WTC11 (cell line): ENCODE measurements around the gene TMED3. TPM values are rescaled to one million over a fixed set of nuclear protein-coding genes. Genes with fewer than 3 reads are reported as not detected.

Experiments used
- ATAC-seq: fragments of 200-7000 bp; cut with Tn5 transposase; 2 replicates; pipeline ENCODE4 v1.10.0; 2021; ENCODE audit warnings: mild to moderate bottlenecking, moderate library complexity
- Bru-seq: library from RNA; stranded (reverse); fragments of 400-500 nt; gene quantifications from one replicate; lab custom pipeline; 2021; lab: Mats Ljungman, UMichigan
- CTCF ChIA-PET: fragments of 300-600 bp; sonication (Branson Sonifier 250); formaldehyde crosslinking; loops from one replicate; lab custom pipeline; 2021; ENCODE audit warnings: antibody characterized with exemption; lab: Charles Lee
- POLR2A ChIA-PET: fragments of 350-600 bp; sonication (Branson Sonifier 250); formaldehyde crosslinking; loops from one replicate; lab custom pipeline; 2021; ENCODE audit warnings: antibody characterized with exemption; lab: Charles Lee
- DNase-seq: peaks from one replicate; pipeline ENCODE4 v3.0.0; 2021; ENCODE audit warnings: low spot score
- H3K27ac Mint-ChIP-seq: 2 replicates; pipeline ENCODE4 v1.8.0; 2021; ENCODE audit warnings: mixed read lengths
- H3K27me3 Mint-ChIP-seq: 2 replicates; pipeline ENCODE4 v1.8.0; 2021; ENCODE audit warnings: low read depth, mild to moderate bottlenecking, moderate library complexity, mixed read lengths
- H3K36me3 Mint-ChIP-seq: 2 replicates; pipeline ENCODE4 v1.8.0; 2021; ENCODE audit warnings: mixed read lengths
- H3K4me1 Mint-ChIP-seq: 2 replicates; pipeline ENCODE4 v1.8.0; 2022; ENCODE audit warnings: mixed read lengths
- H3K4me3 Mint-ChIP-seq: 2 replicates; pipeline ENCODE4 v1.8.0; 2021; ENCODE audit warnings: mild to moderate bottlenecking, moderate library complexity, mixed read lengths
- H3K9me3 Mint-ChIP-seq: 2 replicates; pipeline ENCODE4 v1.8.0; 2021; ENCODE audit warnings: mixed read lengths
- ESRRA ChIP-seq: sonication (generic); formaldehyde crosslinking; IDR thresholded peaks from 2 replicates; pipeline ENCODE4 v1.8.1; 2022; ENCODE audit warnings: mild to moderate bottlenecking, missing genetic modification reagents, borderline replicate concordance
- ETV6 ChIP-seq: sonication (generic); formaldehyde crosslinking; IDR thresholded peaks from 2 replicates; pipeline ENCODE4 v1.8.1; 2022; ENCODE audit warnings: mild to moderate bottlenecking, missing genetic modification reagents
- FOXK1 ChIP-seq: sonication (generic); formaldehyde crosslinking; IDR thresholded peaks from 2 replicates; pipeline ENCODE4 v1.8.0; 2022; ENCODE audit warnings: mild to moderate bottlenecking, moderate library complexity, missing genetic modification reagents
- IRF2 ChIP-seq: sonication (generic); formaldehyde crosslinking; IDR thresholded peaks from 2 replicates; pipeline ENCODE4 v1.8.0; 2022; ENCODE audit warnings: low read depth, missing genetic modification reagents, borderline replicate concordance
- MYBL2 ChIP-seq: sonication (generic); formaldehyde crosslinking; IDR thresholded peaks from 2 replicates; pipeline ENCODE4 v1.8.1; 2023; ENCODE audit warnings: mild to moderate bottlenecking, moderate library complexity, missing genetic modification reagents
- NR1H2 ChIP-seq: sonication (generic); formaldehyde crosslinking; IDR thresholded peaks from 2 replicates; pipeline ENCODE4 v1.9.0; 2021; ENCODE audit warnings: mild to moderate bottlenecking, moderate library complexity, missing genetic modification reagents
- PRRX2 ChIP-seq: fragments of 250-450 bp; sonication (Bioruptor Pico); IDR thresholded peaks from 2 replicates; pipeline ENCODE4 v1.8.0; 2021; ENCODE audit warnings: mild to moderate bottlenecking
- RELA ChIP-seq: sonication (generic); formaldehyde crosslinking; IDR thresholded peaks from 2 replicates; pipeline ENCODE4 v1.8.1; 2022; ENCODE audit warnings: missing genetic modification reagents, mild to moderate bottlenecking, borderline replicate concordance
- SMAD3 ChIP-seq: sonication (generic); formaldehyde crosslinking; IDR thresholded peaks from 2 replicates; pipeline ENCODE4 v1.8.0; 2022; ENCODE audit warnings: missing genetic modification reagents, mild to moderate bottlenecking, borderline replicate concordance
- SOX15 ChIP-seq: fragments of 250-450 bp; sonication (Bioruptor Pico); IDR thresholded peaks from 2 replicates; pipeline ENCODE4 v1.9.0; 2021; ENCODE audit warnings: mild to moderate bottlenecking
- TEAD1 ChIP-seq: sonication (generic); formaldehyde crosslinking; IDR thresholded peaks from 2 replicates; pipeline ENCODE4 v1.8.0; 2022; ENCODE audit warnings: mild to moderate bottlenecking, missing genetic modification reagents
- TEAD4 ChIP-seq: sonication (generic); formaldehyde crosslinking; IDR thresholded peaks from 2 replicates; pipeline ENCODE4 v1.8.0; 2022; ENCODE audit warnings: mild to moderate bottlenecking, missing genetic modification reagents
- ZNF219 ChIP-seq: sonication (generic); formaldehyde crosslinking; IDR thresholded peaks from 2 replicates; pipeline ENCODE4 v1.8.0; 2023; ENCODE audit warnings: missing genetic modification reagents, mild to moderate bottlenecking, borderline replicate concordance
- ZNF317 ChIP-seq: sonication (generic); formaldehyde crosslinking; IDR thresholded peaks from 2 replicates; pipeline ENCODE4 v1.8.1; 2023; ENCODE audit warnings: low read depth, mild to moderate bottlenecking, moderate library complexity, missing genetic modification reagents, borderline replicate concordance
- ZNF423 ChIP-seq: fragments of 250-450 bp; sonication (Bioruptor Pico); IDR thresholded peaks from 2 replicates; pipeline ENCODE4 v2.1.2; 2022; ENCODE audit warnings: mild to moderate bottlenecking, moderate library complexity
- ZNF671 ChIP-seq: fragments of 250-450 bp; sonication (Bioruptor Pico); IDR thresholded peaks from 2 replicates; pipeline ENCODE4 v1.8.0; 2021; ENCODE audit warnings: mild to moderate bottlenecking
- long read RNA-seq, 3 experiments: library from RNA in 1 of 3; library from capped mRNA in 1 of 3; library from polyadenylated mRNA in 1 of 3; unstranded in 2 of 3; stranded (forward) in 1 of 3; transcript quantifications; one replicate each; pipeline ENCODE4 v2.0.0, GENCODE V29; 2021
- total RNA-seq: library from RNA; stranded (reverse); gene quantifications from 3 replicates; pipeline ENCODE4 v1.2.3, GENCODE V29; 2021
- TF ChIP-seq, protein P1 (sequence below): sonication (generic); formaldehyde crosslinking; IDR thresholded peaks from 2 replicates; pipeline ENCODE4 v1.8.0; 2022; ENCODE audit warnings: mild to moderate bottlenecking, missing genetic modification reagents
- TF ChIP-seq, protein P2 (sequence below): sonication (generic); formaldehyde crosslinking; IDR thresholded peaks from 2 replicates; pipeline ENCODE4 v1.8.1; 2022; ENCODE audit warnings: mild to moderate bottlenecking, missing genetic modification reagents, moderate library complexity, borderline replicate concordance
- TF ChIP-seq, protein P3 (sequence below): sonication (generic); formaldehyde crosslinking; IDR thresholded peaks from 2 replicates; pipeline ENCODE4 v1.8.1; 2023; ENCODE audit warnings: mild to moderate bottlenecking, moderate library complexity, missing genetic modification reagents
- TF ChIP-seq, protein P4 (sequence below): sonication (generic); formaldehyde crosslinking; IDR thresholded peaks from 2 replicates; pipeline ENCODE4 v1.8.0; 2023; ENCODE audit warnings: missing genetic modification reagents
- TF ChIP-seq, protein P5 (sequence below): sonication (generic); formaldehyde crosslinking; IDR thresholded peaks from 2 replicates; pipeline ENCODE4 v1.8.0; 2023; ENCODE audit warnings: mild to moderate bottlenecking, missing genetic modification reagents
- TF ChIP-seq, protein P6 (sequence below): fragments of 200-600 bp; IDR thresholded peaks from 2 replicates; pipeline ENCODE4 v1.8.0; 2022; ENCODE audit warnings: antibody characterized with exemption
- TF ChIP-seq, protein P7 (sequence below): sonication (generic); formaldehyde crosslinking; IDR thresholded peaks from 2 replicates; pipeline ENCODE4 v1.8.0; 2022; ENCODE audit warnings: mild to moderate bottlenecking, missing genetic modification reagents

TMED3 gene
- total RNA-seq: 50.9 to 53.5 TPM (median 51.2 TPM) in 3 replicates
- Bru-seq, nascent RNA: percentile 64 among the genes with signal in this experiment
- long read RNA-seq, experiment 1, transcript TMED3-201 (3 exons, 1,475 nt): major isoform, 137 of 145 reads
- long read RNA-seq, experiment 1, partial matches to known transcripts: 3 of 145 reads
- long read RNA-seq, experiment 1, other reads (novel, unspliced or antisense): 5 of 145 reads
- long read RNA-seq, experiment 2, transcript TMED3-201 (3 exons, 1,475 nt): major isoform, 89 of 105 reads
- long read RNA-seq, experiment 2, partial matches to known transcripts: 12 of 105 reads
- long read RNA-seq, experiment 2, other reads (novel, unspliced or antisense): 4 of 105 reads
- long read RNA-seq, experiment 3, transcript TMED3-201 (3 exons, 1,475 nt): major isoform, 181 of 185 reads
- long read RNA-seq, experiment 3, partial matches to known transcripts: 2 of 185 reads
- long read RNA-seq, experiment 3, other reads (novel, unspliced or antisense): 1 of 185 reads

DNA sequence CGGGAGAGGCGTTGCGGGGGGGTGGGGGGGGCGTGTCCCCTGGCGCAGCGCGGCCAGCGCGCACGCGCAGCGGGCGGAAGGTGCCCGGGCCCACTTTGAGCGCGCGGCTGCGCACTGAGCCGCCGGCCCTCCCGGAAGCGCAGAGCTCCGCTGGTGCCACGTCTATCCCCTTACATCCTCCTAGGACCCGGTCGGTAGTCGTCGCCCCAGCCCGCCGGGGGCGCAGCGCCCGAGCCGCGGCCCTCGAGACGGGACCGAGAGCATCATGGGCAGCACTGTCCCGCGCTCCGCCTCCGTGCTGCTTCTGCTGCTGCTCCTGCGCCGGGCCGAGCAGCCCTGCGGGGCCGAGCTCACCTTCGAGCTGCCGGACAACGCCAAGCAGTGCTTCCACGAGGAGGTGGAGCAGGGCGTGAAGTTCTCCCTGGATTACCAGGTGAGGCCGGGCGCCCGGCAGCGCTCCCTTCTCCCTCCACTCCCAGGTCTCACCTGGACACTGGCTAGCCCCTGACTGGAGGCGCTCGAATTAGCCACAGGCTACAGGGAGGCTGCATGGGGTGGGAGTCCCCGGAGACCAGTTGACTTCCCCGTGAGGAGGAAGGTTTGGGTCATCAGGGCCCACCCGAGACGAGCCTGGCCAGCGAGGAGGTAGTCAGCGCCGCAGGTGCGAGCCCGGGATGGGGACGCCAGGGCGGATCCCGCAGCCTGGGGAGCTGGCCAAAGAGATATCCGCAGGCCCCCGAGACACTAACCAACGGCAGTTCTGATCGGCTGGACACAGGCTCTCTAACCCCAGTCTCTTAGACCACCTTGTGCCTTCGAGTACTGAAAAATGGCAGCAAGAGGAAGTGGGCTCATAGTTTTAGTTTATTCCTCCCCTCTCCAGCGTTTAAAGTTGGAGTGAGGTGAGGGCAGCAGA, at the start of gene TMED3:
Gene TMED3 (plus strand): TSS at position 128 of the 916 bp plus-strand sequence. CDS start 138 bp downstream, at position 266.
- H3K36me3 Mint-ChIP-seq: peaks cover 31% of the 10 kb centered on the region
- ChIA-PET POLR2A (no interaction called here), CTCF (interaction anchor here (0.6 to 2.3 kb wide), 17 partner anchors 14 to 539 kb away, joined by 3 to 9 read pairs (median 4); no protein-coding TSS in a partner anchor)
- DNase-seq (peak; percentile 79), ATAC-seq (peak; percentile 95)
- peaks cover 12% of the 10 kb centered on the region for H3K4me1 Mint-ChIP-seq
- no peak within 1 kb of the TSS for H3K27ac Mint-ChIP-seq
- H3K27me3 Mint-ChIP-seq: peaks cover 36% of the 10 kb centered on the region
- H3K9me3 Mint-ChIP-seq: no peaks in the 10 kb centered on the region
- peak within 1 kb of the TSS; percentile 86 for H3K4me3 Mint-ChIP-seq
- TF ChIP-seq, protein P1, sequence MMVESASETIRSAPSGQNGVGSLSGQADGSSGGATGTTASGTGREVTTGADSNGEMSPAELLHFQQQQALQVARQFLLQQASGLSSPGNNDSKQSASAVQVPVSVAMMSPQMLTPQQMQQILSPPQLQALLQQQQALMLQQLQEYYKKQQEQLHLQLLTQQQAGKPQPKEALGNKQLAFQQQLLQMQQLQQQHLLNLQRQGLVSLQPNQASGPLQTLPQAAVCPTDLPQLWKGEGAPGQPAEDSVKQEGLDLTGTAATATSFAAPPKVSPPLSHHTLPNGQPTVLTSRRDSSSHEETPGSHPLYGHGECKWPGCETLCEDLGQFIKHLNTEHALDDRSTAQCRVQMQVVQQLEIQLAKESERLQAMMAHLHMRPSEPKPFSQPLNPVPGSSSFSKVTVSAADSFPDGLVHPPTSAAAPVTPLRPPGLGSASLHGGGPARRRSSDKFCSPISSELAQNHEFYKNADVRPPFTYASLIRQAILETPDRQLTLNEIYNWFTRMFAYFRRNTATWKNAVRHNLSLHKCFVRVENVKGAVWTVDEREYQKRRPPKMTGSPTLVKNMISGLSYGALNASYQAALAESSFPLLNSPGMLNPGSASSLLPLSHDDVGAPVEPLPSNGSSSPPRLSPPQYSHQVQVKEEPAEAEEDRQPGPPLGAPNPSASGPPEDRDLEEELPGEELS (CRISPR knock-in tag): no peak
- TF ChIP-seq ZNF317 (CRISPR knock-in tag) (no peak), MYBL2 (CRISPR knock-in tag) (peak; percentile 66; the same call in 1 of the 2 replicates), NR1H2 (CRISPR knock-in tag) (no peak), RELA (CRISPR knock-in tag) (peak; percentile 63; the same call in 1 of the 2 replicates), TEAD4 (CRISPR knock-in tag) (no peak), ZNF671 (no peak), TEAD1 (peak; percentile 47; the same call in 1 of the 2 replicates), IRF2 (CRISPR knock-in tag) (no peak), FOXK1 (CRISPR knock-in tag) (peak; percentile 48; the same call in 1 of the 2 replicates), SMAD3 (peak; percentile 84; the same call in 1 of the 2 replicates), ESRRA (CRISPR knock-in tag) (peak; percentile 34; the same call in 1 of the 2 replicates), ETV6 (CRISPR knock-in tag) (peak; percentile 34), SOX15 (CRISPR knock-in tag) (no peak), ZNF219 (CRISPR knock-in tag) (no peak), ZNF423 (CRISPR knock-in tag) (no peak), PRRX2 (no peak)
- TF ChIP-seq, protein P2, sequence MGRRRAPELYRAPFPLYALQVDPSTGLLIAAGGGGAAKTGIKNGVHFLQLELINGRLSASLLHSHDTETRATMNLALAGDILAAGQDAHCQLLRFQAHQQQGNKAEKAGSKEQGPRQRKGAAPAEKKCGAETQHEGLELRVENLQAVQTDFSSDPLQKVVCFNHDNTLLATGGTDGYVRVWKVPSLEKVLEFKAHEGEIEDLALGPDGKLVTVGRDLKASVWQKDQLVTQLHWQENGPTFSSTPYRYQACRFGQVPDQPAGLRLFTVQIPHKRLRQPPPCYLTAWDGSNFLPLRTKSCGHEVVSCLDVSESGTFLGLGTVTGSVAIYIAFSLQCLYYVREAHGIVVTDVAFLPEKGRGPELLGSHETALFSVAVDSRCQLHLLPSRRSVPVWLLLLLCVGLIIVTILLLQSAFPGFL (CRISPR knock-in tag): 0 out of 2 replicates have a peak, but pooled peaks have one; percentile 60
- TF ChIP-seq, protein P3, sequence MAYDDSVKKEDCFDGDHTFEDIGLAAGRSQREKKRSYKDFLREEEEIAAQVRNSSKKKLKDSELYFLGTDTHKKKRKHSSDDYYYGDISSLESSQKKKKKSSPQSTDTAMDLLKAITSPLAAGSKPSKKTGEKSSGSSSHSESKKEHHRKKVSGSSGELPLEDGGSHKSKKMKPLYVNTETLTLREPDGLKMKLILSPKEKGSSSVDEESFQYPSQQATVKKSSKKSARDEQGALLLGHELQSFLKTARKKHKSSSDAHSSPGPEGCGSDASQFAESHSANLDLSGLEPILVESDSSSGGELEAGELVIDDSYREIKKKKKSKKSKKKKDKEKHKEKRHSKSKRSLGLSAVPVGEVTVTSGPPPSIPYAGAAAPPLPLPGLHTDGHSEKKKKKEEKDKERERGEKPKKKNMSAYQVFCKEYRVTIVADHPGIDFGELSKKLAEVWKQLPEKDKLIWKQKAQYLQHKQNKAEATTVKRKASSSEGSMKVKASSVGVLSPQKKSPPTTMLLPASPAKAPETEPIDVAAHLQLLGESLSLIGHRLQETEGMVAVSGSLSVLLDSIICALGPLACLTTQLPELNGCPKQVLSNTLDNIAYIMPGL (CRISPR knock-in tag): peak; percentile 79; the same call in 1 of the 2 replicates
- TF ChIP-seq, protein P4, sequence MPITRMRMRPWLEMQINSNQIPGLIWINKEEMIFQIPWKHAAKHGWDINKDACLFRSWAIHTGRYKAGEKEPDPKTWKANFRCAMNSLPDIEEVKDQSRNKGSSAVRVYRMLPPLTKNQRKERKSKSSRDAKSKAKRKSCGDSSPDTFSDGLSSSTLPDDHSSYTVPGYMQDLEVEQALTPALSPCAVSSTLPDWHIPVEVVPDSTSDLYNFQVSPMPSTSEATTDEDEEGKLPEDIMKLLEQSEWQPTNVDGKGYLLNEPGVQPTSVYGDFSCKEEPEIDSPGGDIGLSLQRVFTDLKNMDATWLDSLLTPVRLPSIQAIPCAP (CRISPR knock-in tag): peak; percentile 41; the same call in 1 of the 2 replicates
- TF ChIP-seq, protein P5, sequence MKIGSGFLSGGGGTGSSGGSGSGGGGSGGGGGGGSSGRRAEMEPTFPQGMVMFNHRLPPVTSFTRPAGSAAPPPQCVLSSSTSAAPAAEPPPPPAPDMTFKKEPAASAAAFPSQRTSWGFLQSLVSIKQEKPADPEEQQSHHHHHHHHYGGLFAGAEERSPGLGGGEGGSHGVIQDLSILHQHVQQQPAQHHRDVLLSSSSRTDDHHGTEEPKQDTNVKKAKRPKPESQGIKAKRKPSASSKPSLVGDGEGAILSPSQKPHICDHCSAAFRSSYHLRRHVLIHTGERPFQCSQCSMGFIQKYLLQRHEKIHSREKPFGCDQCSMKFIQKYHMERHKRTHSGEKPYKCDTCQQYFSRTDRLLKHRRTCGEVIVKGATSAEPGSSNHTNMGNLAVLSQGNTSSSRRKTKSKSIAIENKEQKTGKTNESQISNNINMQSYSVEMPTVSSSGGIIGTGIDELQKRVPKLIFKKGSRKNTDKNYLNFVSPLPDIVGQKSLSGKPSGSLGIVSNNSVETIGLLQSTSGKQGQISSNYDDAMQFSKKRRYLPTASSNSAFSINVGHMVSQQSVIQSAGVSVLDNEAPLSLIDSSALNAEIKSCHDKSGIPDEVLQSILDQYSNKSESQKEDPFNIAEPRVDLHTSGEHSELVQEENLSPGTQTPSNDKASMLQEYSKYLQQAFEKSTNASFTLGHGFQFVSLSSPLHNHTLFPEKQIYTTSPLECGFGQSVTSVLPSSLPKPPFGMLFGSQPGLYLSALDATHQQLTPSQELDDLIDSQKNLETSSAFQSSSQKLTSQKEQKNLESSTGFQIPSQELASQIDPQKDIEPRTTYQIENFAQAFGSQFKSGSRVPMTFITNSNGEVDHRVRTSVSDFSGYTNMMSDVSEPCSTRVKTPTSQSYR (CRISPR knock-in tag): no peak
- TF ChIP-seq, protein P6, sequence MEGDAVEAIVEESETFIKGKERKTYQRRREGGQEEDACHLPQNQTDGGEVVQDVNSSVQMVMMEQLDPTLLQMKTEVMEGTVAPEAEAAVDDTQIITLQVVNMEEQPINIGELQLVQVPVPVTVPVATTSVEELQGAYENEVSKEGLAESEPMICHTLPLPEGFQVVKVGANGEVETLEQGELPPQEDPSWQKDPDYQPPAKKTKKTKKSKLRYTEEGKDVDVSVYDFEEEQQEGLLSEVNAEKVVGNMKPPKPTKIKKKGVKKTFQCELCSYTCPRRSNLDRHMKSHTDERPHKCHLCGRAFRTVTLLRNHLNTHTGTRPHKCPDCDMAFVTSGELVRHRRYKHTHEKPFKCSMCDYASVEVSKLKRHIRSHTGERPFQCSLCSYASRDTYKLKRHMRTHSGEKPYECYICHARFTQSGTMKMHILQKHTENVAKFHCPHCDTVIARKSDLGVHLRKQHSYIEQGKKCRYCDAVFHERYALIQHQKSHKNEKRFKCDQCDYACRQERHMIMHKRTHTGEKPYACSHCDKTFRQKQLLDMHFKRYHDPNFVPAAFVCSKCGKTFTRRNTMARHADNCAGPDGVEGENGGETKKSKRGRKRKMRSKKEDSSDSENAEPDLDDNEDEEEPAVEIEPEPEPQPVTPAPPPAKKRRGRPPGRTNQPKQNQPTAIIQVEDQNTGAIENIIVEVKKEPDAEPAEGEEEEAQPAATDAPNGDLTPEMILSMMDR: no peak
- TF ChIP-seq, protein P7, sequence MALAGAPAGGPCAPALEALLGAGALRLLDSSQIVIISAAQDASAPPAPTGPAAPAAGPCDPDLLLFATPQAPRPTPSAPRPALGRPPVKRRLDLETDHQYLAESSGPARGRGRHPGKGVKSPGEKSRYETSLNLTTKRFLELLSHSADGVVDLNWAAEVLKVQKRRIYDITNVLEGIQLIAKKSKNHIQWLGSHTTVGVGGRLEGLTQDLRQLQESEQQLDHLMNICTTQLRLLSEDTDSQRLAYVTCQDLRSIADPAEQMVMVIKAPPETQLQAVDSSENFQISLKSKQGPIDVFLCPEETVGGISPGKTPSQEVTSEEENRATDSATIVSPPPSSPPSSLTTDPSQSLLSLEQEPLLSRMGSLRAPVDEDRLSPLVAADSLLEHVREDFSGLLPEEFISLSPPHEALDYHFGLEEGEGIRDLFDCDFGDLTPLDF (CRISPR knock-in tag): 0 out of 2 replicates have a peak, but pooled peaks have one; percentile 60
